HepG2 (cell line): ENCODE data around the gene MRFAP1. TPM values are rescaled to one million over a fixed set of nuclear protein-coding genes. Genes with fewer than 3 reads are reported as not detected.

Experiments used
- ATAC-seq: fragments of 200-7000 bp; cut with Tn5 transposase; 3 replicates; pipeline ENCODE4 v1.9.1; 2020; ENCODE audit warnings: mild to moderate bottlenecking, moderate library complexity
- BruUV-seq: library from RNA; stranded (reverse); fragments of 400-500 nt; replicated peaks from 2 replicates; lab custom pipeline; 2021; lab: Mats Ljungman, UMichigan
- CTCF ChIA-PET: fragments of 300-600 bp; formaldehyde crosslinking; extraction: SDS; loops from one replicate; lab custom pipeline; 2021; ENCODE audit warnings: low total read pairs, inconsistent platforms, low intra/inter-chr PET ratio; lab: Yijun Ruan, JAX
- POLR2A ChIA-PET: fragments of 350-600 bp; sonication (Branson Sonifier 250); formaldehyde crosslinking; loops from one replicate; lab custom pipeline; 2020; ENCODE audit warnings: antibody characterized with exemption, inconsistent platforms; lab: Yijun Ruan, JAX
- DNase-seq: peaks from one replicate; pipeline ENCODE4 v3.0.0-alpha.2; 2015; ENCODE audit warnings: low spot score
- FAIRE-seq: peaks from 3 replicates; lab custom pipeline; 2011; peaks lifted over from hg19 to GRCh38; lab: Jason Lieb, UNC
- H2AFZ ChIP-seq: one replicate; pipeline ENCODE4 v1.6.1; 2011; ENCODE audit warnings: low read length, inconsistent platforms
- H3K27ac ChIP-seq: fragments of 300-600 bp; 3 replicates; pipeline ENCODE4 v1.8.0; 2011; ENCODE audit warnings: mixed run types, mild to moderate bottlenecking, mixed read lengths, low read length, inconsistent platforms; ENCODE audit not compliant: insufficient read depth; ENCODE audit errors: extremely low read length
- H3K27me3 ChIP-seq, 2 experiments: fragments of 200-600 bp in 1 of 2; 2 replicates in 1 of 2; 3 replicates in 1 of 2; pipeline versions ENCODE4 v1.6.0 to v1.8.0; 2011; ENCODE audit warnings: low read length in 2 of 2, mild to moderate bottlenecking in 2 of 2, moderate library complexity in 2 of 2, inconsistent platforms in 1 of 2; ENCODE audit not compliant: insufficient read depth in 2 of 2, control insufficient read depth in 1 of 2
- H3K36me3 ChIP-seq, 2 experiments: fragments of 200-600 bp in 1 of 2; replicated peaks in 1 of 2; 2 replicates in 1 of 2; 3 replicates in 1 of 2; pipeline versions ENCODE4 v1.5.1 to v1.8.0; 2011; ENCODE audit warnings: low read length in 2 of 2, inconsistent platforms in 1 of 2; ENCODE audit not compliant: insufficient read depth in 2 of 2, control insufficient read depth in 1 of 2
- H3K4me1 ChIP-seq: 2 replicates; pipeline ENCODE4 v1.5.1; 2012; ENCODE audit warnings: low read length, inconsistent platforms; ENCODE audit not compliant: insufficient read depth
- H3K4me2 ChIP-seq: 2 replicates; pipeline ENCODE4 v1.6.0; 2011; ENCODE audit warnings: low read depth, low read length, inconsistent platforms
- H3K4me3 ChIP-seq, 3 experiments: fragments of 200-600 bp in 1 of 3; sonication (generic), shearing (Covaris generic) in 1 of 3; replicated peaks in 1 of 3; 2 replicates each; pipeline ENCODE4 v1.5.1; 2011 to 2016; ENCODE audit warnings: low read length in 3 of 3, inconsistent platforms in 2 of 3, low read depth in 2 of 3, mild to moderate bottlenecking in 2 of 3, control low read depth in 1 of 3, mixed read lengths in 1 of 3; ENCODE audit not compliant: insufficient read depth in 1 of 3
- H3K79me2 ChIP-seq: one replicate; pipeline ENCODE4 v1.6.1; 2011; ENCODE audit warnings: low read length, inconsistent platforms; ENCODE audit not compliant: insufficient read depth
- H3K9ac ChIP-seq: 2 replicates; pipeline ENCODE4 v1.6.0; 2011; ENCODE audit warnings: mild to moderate bottlenecking, low read depth, low read length, inconsistent platforms; ENCODE audit not compliant: insufficient read depth
- H3K9me3 ChIP-seq: 2 replicates; pipeline ENCODE4 v1.5.1; 2012; ENCODE audit warnings: mild to moderate bottlenecking, low read length
- H4K20me1 ChIP-seq: 2 replicates; pipeline ENCODE4 v1.6.0; 2011; ENCODE audit warnings: inconsistent platforms, mild to moderate bottlenecking, low read length, moderate library complexity; ENCODE audit not compliant: insufficient read depth
- ESRRA ChIP-seq: sonication (generic); formaldehyde crosslinking; IDR thresholded peaks from 2 replicates; pipeline ENCODE4 v1.5.1; 2020; ENCODE audit warnings: mild to moderate bottlenecking, low read depth, missing genetic modification reagents
- HNRNPK ChIP-seq: fragments of 200-400 bp; formaldehyde crosslinking; IDR thresholded peaks from 2 replicates; pipeline ENCODE4 v1.6.1; 2018; ENCODE audit warnings: low read length, low read depth, moderate library complexity, mild to moderate bottlenecking; ENCODE audit not compliant: poor library complexity, severe bottlenecking
- IKZF1 ChIP-seq: fragments of 450-650 bp; IDR thresholded peaks from 2 replicates; pipeline ENCODE4 v1.7.1; 2016
- MTA3 ChIP-seq: sonication (generic); formaldehyde crosslinking; IDR thresholded peaks from 2 replicates; pipeline ENCODE4 v1.4.0; 2020; ENCODE audit warnings: missing genetic modification reagents
- RBM22 ChIP-seq: fragments of 200-400 bp; formaldehyde crosslinking; optimal IDR thresholded peaks from 2 replicates; pipeline ENCODE3; 2017; ENCODE audit warnings: mild to moderate bottlenecking, low read length, moderate library complexity
- SATB2 ChIP-seq: sonication (generic); formaldehyde crosslinking; IDR thresholded peaks from 2 replicates; pipeline ENCODE4 v1.5.0; 2020; ENCODE audit warnings: missing genetic modification reagents
- SP2 ChIP-seq: sonication (generic); formaldehyde crosslinking; IDR thresholded peaks from 2 replicates; pipeline ENCODE4 v1.5.1; 2020; ENCODE audit warnings: mild to moderate bottlenecking, missing genetic modification reagents
- STAG1 ChIP-seq: sonication (generic); formaldehyde crosslinking; IDR thresholded peaks from 2 replicates; pipeline ENCODE4 v1.4.0; 2020; ENCODE audit warnings: missing genetic modification reagents
- ZBTB1 ChIP-seq: sonication (generic); formaldehyde crosslinking; IDR thresholded peaks from 2 replicates; pipeline ENCODE4 v1.4.0; 2020; ENCODE audit warnings: missing genetic modification reagents, borderline replicate concordance
- ZBTB7A ChIP-seq: sonication (generic); formaldehyde crosslinking; IDR thresholded peaks from 2 replicates; pipeline ENCODE4 v1.8.0; 2022; ENCODE audit warnings: mild to moderate bottlenecking, missing genetic modification reagents
- ZKSCAN1 ChIP-seq: fragments of 150-350 bp; IDR thresholded peaks from 2 replicates; pipeline ENCODE4 v1.6.1; 2014; ENCODE audit warnings: low read length
- ZMYM2 ChIP-seq: sonication (generic); formaldehyde crosslinking; IDR thresholded peaks from 2 replicates; pipeline ENCODE4 v1.8.0; 2022; ENCODE audit warnings: mild to moderate bottlenecking, missing genetic modification reagents
- ZNF101 ChIP-seq: sonication (generic); formaldehyde crosslinking; IDR thresholded peaks from 2 replicates; pipeline ENCODE4 v1.4.0; 2020; ENCODE audit warnings: mild to moderate bottlenecking, low read depth, missing genetic modification reagents, borderline replicate concordance
- ZNF326 ChIP-seq: sonication (generic); formaldehyde crosslinking; IDR thresholded peaks from 2 replicates; pipeline ENCODE4 v1.4.0; 2020; ENCODE audit warnings: missing genetic modification reagents, borderline replicate concordance
- ZNF607 ChIP-seq: sonication (generic); formaldehyde crosslinking; IDR thresholded peaks from 2 replicates; pipeline ENCODE4 v1.5.1; 2020; ENCODE audit warnings: missing genetic modification reagents, mild to moderate bottlenecking, borderline replicate concordance
- WGBS: methylation state at CpG from one replicate; pipeline ENCODE4 v1.1.6; 2017; ENCODE audit warnings: low lambda C conversion rate; 5-methylcytosine and 5-hydroxymethylcytosine counted together
- in situ Hi-C: cut with HindIII; loops from 2 replicates; pipeline ENCODE4 v1.10.0; 2017; ENCODE audit warnings: low pct_unique_long_range_greater_than_20kb; ENCODE audit not compliant: extremely low pct_ligation_motif_present
- intact Hi-C: fragments of 100-400 bp; cut with micrococcal nuclease; formaldehyde crosslinking; loops from one replicate; pipeline ENCODE4 v1.10.0; 2022; ENCODE audit not compliant: unreplicated experiment
- polyA plus RNA-seq, 8 experiments: library from polyadenylated mRNA; depleted of rRNA in 3 of 8; stranded (reverse) in 7 of 8; unstranded in 1 of 8; fragments of >200 nt; fragmentation: Illumina TruSeq in 4 of 8; extraction: Trizol in 4 of 8; gene quantifications; 2 replicates each; pipeline versions ENCODE4 v1.2.1 to v1.2.3, GENCODE V29; 2011 to 2016; ENCODE audit warnings: low read depth in 4 of 8, missing spikeins in 1 of 8, mixed read lengths in 1 of 8; ENCODE audit not compliant: insufficient read depth in 1 of 8
- total RNA-seq, 5 experiments: library from RNA; depleted of rRNA; stranded (reverse); fragments of >200 nt; fragmentation: Illumina TruSeq; extraction: Trizol; gene quantifications; 2 replicates each; pipeline ENCODE4 v1.2.3, GENCODE V29; 2016; ENCODE audit warnings: low read depth in 1 of 5
- TF ChIP-seq, protein P1 (sequence below): sonication (generic); formaldehyde crosslinking; IDR thresholded peaks from 2 replicates; pipeline ENCODE4 v1.4.0; 2020; ENCODE audit warnings: missing genetic modification reagents
- TF ChIP-seq, protein P2 (sequence below): sonication (generic); formaldehyde crosslinking; IDR thresholded peaks from 2 replicates; pipeline ENCODE4 v1.5.1; 2020; ENCODE audit warnings: mild to moderate bottlenecking, missing genetic modification reagents, moderate library complexity
- TF ChIP-seq, protein P3 (sequence below), 2 experiments: sonication (generic) in 1 of 2; formaldehyde crosslinking in 1 of 2; IDR thresholded peaks; 2 replicates each; pipeline versions ENCODE4 v1.4.0 to v1.6.1; 2018 to 2020; ENCODE audit warnings: missing genetic modification reagents in 2 of 2, borderline replicate concordance in 1 of 2, low read depth in 1 of 2, mild to moderate bottlenecking in 1 of 2, missing biosample characterization in 1 of 2

The MRFAP1 gene
- total and polyA plus RNA-seq, 2 of the 13 experiments (the other 11 are each of a cell fraction or from before 2014, with no cell fraction given), result 112 to 158 TPM

DNA sequence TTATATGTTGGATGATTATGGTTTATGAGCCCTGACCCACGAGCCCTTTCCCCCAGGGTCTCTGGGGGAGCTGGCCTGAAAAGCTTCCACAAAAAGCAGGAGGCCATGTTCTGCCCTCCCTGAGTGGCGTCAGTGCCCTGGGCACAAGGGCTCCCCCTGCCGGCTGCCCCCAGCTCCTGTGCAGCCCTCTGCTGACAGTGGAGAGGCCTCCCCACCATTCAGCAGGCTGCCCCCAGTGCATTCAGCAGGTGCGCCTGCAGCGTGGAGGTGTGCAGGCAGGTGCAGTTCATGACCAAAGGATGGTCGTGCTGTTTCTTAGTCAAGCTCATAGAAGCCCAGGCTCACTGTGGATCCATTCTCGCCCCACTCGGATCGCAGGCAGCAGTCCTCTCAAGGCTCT is 40.7 kb downstream of the MRFAP1 start:
- WGBS, result 100% methylated on average over 1 of the region's 9 CpGs
- no TSS peak for BruUV-seq
- H3K79me2 ChIP-seq, result peaks cover 15% of the 10 kb centered on the region
- FAIRE-seq (no peak), ATAC-seq (peak; percentile 43), DNase-seq (no peak)
- no peak overlapping the region for H3K4me2 ChIP-seq
- no peak overlapping the region for H2AFZ ChIP-seq
- in situ Hi-C loops (no loop called here), intact Hi-C loops (loop anchor here (10.0 kb wide), 1 partner anchor 56 kb away; no protein-coding TSS in a partner anchor)
- peaks cover 0 to 2% of the 10 kb centered on the region in 2 experiments; a peak in 1 of 5 replicates for H3K36me3 ChIP-seq
- H3K9me3 ChIP-seq, result no peaks in the 10 kb centered on the region
- no peak overlapping the region for H3K4me3 ChIP-seq
- no peak overlapping the region for H3K27ac ChIP-seq
- peaks cover 6% of the 10 kb centered on the region for H4K20me1 ChIP-seq
- POLR2A ChIA-PET, result interaction anchor here (1.1 to 1.3 kb wide), 3 partner anchors 8 to 14 kb away, joined by 3 to 10 read pairs (median 6); partner anchors contain the start of gene S100P
- no peaks in the 10 kb centered on the region for H3K27me3 ChIP-seq
- CTCF ChIA-PET, result no interaction called here
- no peak overlapping the region for H3K9ac ChIP-seq
- peaks cover 50% of the 10 kb centered on the region for H3K4me1 ChIP-seq
- TF ChIP-seq ZBTB1 (CRISPR knock-in tag), result no peak
- no peak for TF ChIP-seq HNRNPK
- TF ChIP-seq SP2 (CRISPR knock-in tag), result no peak
- no peak for TF ChIP-seq IKZF1
- no peak for TF ChIP-seq ZKSCAN1
- TF ChIP-seq ZNF101 (CRISPR knock-in tag), result no peak
- peak; percentile 20; the same call in 1 of the 2 replicates for TF ChIP-seq STAG1 (CRISPR knock-in tag)
- peak; percentile 45; the same call in 1 of the 2 replicates for TF ChIP-seq ZMYM2
- TF ChIP-seq ESRRA (CRISPR knock-in tag), result no peak
- TF ChIP-seq, protein P1, sequence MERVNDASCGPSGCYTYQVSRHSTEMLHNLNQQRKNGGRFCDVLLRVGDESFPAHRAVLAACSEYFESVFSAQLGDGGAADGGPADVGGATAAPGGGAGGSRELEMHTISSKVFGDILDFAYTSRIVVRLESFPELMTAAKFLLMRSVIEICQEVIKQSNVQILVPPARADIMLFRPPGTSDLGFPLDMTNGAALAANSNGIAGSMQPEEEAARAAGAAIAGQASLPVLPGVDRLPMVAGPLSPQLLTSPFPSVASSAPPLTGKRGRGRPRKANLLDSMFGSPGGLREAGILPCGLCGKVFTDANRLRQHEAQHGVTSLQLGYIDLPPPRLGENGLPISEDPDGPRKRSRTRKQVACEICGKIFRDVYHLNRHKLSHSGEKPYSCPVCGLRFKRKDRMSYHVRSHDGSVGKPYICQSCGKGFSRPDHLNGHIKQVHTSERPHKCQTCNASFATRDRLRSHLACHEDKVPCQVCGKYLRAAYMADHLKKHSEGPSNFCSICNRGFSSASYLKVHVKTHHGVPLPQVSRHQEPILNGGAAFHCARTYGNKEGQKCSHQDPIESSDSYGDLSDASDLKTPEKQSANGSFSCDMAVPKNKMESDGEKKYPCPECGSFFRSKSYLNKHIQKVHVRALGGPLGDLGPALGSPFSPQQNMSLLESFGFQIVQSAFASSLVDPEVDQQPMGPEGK (CRISPR knock-in tag), result 0 out of 2 replicates have a peak, but pooled peaks have one; percentile 17
- TF ChIP-seq, protein P2, sequence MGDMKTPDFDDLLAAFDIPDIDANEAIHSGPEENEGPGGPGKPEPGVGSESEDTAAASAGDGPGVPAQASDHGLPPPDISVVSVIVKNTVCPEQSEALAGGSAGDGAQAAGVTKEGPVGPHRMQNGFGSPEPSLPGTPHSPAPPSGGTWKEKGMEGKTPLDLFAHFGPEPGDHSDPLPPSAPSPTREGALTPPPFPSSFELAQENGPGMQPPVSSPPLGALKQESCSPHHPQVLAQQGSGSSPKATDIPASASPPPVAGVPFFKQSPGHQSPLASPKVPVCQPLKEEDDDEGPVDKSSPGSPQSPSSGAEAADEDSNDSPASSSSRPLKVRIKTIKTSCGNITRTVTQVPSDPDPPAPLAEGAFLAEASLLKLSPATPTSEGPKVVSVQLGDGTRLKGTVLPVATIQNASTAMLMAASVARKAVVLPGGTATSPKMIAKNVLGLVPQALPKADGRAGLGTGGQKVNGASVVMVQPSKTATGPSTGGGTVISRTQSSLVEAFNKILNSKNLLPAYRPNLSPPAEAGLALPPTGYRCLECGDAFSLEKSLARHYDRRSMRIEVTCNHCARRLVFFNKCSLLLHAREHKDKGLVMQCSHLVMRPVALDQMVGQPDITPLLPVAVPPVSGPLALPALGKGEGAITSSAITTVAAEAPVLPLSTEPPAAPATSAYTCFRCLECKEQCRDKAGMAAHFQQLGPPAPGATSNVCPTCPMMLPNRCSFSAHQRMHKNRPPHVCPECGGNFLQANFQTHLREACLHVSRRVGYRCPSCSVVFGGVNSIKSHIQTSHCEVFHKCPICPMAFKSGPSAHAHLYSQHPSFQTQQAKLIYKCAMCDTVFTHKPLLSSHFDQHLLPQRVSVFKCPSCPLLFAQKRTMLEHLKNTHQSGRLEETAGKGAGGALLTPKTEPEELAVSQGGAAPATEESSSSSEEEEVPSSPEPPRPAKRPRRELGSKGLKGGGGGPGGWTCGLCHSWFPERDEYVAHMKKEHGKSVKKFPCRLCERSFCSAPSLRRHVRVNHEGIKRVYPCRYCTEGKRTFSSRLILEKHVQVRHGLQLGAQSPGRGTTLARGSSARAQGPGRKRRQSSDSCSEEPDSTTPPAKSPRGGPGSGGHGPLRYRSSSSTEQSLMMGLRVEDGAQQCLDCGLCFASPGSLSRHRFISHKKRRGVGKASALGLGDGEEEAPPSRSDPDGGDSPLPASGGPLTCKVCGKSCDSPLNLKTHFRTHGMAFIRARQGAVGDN (CRISPR knock-in tag), result peak; percentile 25; the same call in 1 of the 2 replicates
- no peak for TF ChIP-seq ZNF326 (CRISPR knock-in tag)
- no peak for TF ChIP-seq ZBTB7A
- no peak for TF ChIP-seq ZNF607
- TF ChIP-seq, protein P3, sequence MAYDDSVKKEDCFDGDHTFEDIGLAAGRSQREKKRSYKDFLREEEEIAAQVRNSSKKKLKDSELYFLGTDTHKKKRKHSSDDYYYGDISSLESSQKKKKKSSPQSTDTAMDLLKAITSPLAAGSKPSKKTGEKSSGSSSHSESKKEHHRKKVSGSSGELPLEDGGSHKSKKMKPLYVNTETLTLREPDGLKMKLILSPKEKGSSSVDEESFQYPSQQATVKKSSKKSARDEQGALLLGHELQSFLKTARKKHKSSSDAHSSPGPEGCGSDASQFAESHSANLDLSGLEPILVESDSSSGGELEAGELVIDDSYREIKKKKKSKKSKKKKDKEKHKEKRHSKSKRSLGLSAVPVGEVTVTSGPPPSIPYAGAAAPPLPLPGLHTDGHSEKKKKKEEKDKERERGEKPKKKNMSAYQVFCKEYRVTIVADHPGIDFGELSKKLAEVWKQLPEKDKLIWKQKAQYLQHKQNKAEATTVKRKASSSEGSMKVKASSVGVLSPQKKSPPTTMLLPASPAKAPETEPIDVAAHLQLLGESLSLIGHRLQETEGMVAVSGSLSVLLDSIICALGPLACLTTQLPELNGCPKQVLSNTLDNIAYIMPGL (CRISPR knock-in tag; IDR thresholded peaks at IDR 0.05; ENCODE audit: borderline replicate concordance in 1 of 2, low read depth in 1 of 2), result no peak
- no peak for TF ChIP-seq SATB2 (CRISPR knock-in tag)
- no peak for TF ChIP-seq MTA3
- TF ChIP-seq RBM22, result no peak
